HEK293 (cell line): ENCODE measurements around the gene PRUNE2.

ENCODE experiments used
- ZNF670 ChIP-seq: fragments of 450-650 bp; formaldehyde crosslinking; IDR thresholded peaks from 2 replicates; pipeline ENCODE4 v1.5.1; 2016; ENCODE audit warnings: missing biosample characterization, missing genetic modification characterization, low read depth
- TF ChIP-seq, protein P1 (sequence below): fragments of 450-650 bp; formaldehyde crosslinking; IDR thresholded peaks from 2 replicates; pipeline ENCODE4 v1.5.1; 2016; ENCODE audit warnings: missing biosample characterization, missing genetic modification characterization

DNA sequence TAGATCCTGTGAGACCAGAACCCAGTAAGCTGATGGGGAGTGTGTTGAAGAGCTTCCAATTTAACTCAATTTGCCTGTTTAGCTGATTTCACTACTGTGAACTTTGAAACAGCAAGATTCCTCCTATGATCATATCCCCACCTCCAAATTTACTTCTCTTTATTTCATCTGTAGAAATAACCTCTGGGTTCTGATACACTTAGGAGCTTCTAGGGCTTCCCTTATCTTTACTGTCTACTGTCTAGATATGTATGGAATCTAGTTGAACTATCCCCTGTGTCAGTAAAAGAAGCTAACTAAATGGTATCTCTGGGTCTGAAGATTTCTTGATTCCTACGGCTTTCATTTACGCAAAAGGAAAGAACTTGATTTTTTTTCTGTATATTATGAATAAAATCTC lies 330.2 kb downstream of the PRUNE2 start:
- TF ChIP-seq ZNF670 (tag by site-specific recombination): no peak
- TF ChIP-seq, protein P1, sequence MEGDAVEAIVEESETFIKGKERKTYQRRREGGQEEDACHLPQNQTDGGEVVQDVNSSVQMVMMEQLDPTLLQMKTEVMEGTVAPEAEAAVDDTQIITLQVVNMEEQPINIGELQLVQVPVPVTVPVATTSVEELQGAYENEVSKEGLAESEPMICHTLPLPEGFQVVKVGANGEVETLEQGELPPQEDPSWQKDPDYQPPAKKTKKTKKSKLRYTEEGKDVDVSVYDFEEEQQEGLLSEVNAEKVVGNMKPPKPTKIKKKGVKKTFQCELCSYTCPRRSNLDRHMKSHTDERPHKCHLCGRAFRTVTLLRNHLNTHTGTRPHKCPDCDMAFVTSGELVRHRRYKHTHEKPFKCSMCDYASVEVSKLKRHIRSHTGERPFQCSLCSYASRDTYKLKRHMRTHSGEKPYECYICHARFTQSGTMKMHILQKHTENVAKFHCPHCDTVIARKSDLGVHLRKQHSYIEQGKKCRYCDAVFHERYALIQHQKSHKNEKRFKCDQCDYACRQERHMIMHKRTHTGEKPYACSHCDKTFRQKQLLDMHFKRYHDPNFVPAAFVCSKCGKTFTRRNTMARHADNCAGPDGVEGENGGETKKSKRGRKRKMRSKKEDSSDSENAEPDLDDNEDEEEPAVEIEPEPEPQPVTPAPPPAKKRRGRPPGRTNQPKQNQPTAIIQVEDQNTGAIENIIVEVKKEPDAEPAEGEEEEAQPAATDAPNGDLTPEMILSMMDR (tag by site-specific recombination): no peak
